Erythroblast (primary cell): ENCODE data around the gene FIBP.

Experiments
- GATA1 ChIP-seq: IDR thresholded peaks from 2 replicates; pipeline ENCODE4 v1.6.1; 2011; ENCODE audit warnings: low read depth, mild to moderate bottlenecking, control low read depth, low read length, moderate library complexity
- POLR2A ChIP-seq: IDR thresholded peaks from 2 replicates; pipeline ENCODE4 v1.6.1; 2011; ENCODE audit warnings: mild to moderate bottlenecking, low read length

- no peak for TF ChIP-seq POLR2A
- no peak for TF ChIP-seq GATA1
Observed at GRCh38 chr11:65883058-65883761, 5.1 kb downstream of the FIBP start.
